A673 (cell line): ENCODE data around the gene MLPH. TPM values are rescaled to one million over a fixed set of nuclear protein-coding genes. Genes with fewer than 3 reads are reported as not detected.

ENCODE experiments used
- BruUV-seq: library from RNA; stranded (reverse); fragments of 400-500 nt; replicated peaks from 2 replicates; lab custom pipeline; 2021; lab: Mats Ljungman, UMichigan
- CTCF ChIA-PET: fragments of 300-600 bp; sonication (Branson Sonifier 250); formaldehyde crosslinking; loops from one replicate; lab custom pipeline; 2022; ENCODE audit warnings: antibody characterized with exemption; lab: Charles Lee
- POLR2A ChIA-PET: fragments of 300-600 bp; sonication (Branson Sonifier 250); formaldehyde crosslinking; loops from one replicate; lab custom pipeline; 2022; ENCODE audit warnings: antibody characterized with exemption; ENCODE audit not compliant: low non-redundant PET; lab: Charles Lee
- DNase-seq: peaks from one replicate; pipeline ENCODE4 v3.0.0-alpha.2; 2015; ENCODE audit warnings: low spot score
- H3K27ac ChIP-seq: fragments of 200-600 bp; sonication (generic); 2 replicates; pipeline ENCODE4 v1.5.1; 2016; ENCODE audit warnings: mixed run types, low read depth, mild to moderate bottlenecking, mixed read lengths, antibody characterized with exemption, low read length; ENCODE audit not compliant: poor library complexity, severe bottlenecking
- H3K27me3 ChIP-seq: fragments of 200-600 bp; sonication (generic); replicated peaks from 2 replicates; pipeline ENCODE4 v1.6.1; 2017; ENCODE audit warnings: mixed run types, low read depth, mild to moderate bottlenecking, mixed read lengths, antibody characterized with exemption, low read length; ENCODE audit not compliant: insufficient read depth, poor library complexity
- H3K36me3 ChIP-seq: fragments of 200-600 bp; sonication (generic); 2 replicates; pipeline ENCODE4 v1.6.1; 2016; ENCODE audit warnings: mixed run types, mild to moderate bottlenecking, mixed read lengths, antibody characterized with exemption, low read length; ENCODE audit not compliant: insufficient read depth, poor library complexity, severe bottlenecking
- H3K4me1 ChIP-seq: fragments of 200-600 bp; sonication (generic); 2 replicates; pipeline ENCODE4 v1.6.1; 2017; ENCODE audit warnings: mixed run types, mild to moderate bottlenecking, mixed read lengths, antibody characterized with exemption, low read length; ENCODE audit not compliant: insufficient read depth, poor library complexity, severe bottlenecking
- H3K4me3 ChIP-seq: fragments of 200-600 bp; sonication (generic); 2 replicates; pipeline ENCODE4 v1.5.1; 2016; ENCODE audit warnings: low read depth, mixed run types, mild to moderate bottlenecking, mixed read lengths, low read length; ENCODE audit not compliant: poor library complexity, severe bottlenecking
- H3K9me3 ChIP-seq: fragments of 200-600 bp; sonication (generic); 2 replicates; pipeline ENCODE4 v1.6.1; 2016; ENCODE audit warnings: mixed run types, low read depth, mild to moderate bottlenecking, mixed read lengths, antibody characterized with exemption, low read length; ENCODE audit not compliant: poor library complexity, severe bottlenecking
- CTCF ChIP-seq: fragments of 300-800, 200-600 bp; sonication (generic); conservative IDR thresholded peaks from 2 replicates; pipeline ENCODE4 v1.5.1; 2017; ENCODE audit warnings: low read depth, mild to moderate bottlenecking, antibody characterized with exemption, low read length, moderate library complexity, mixed read lengths
- EZH2 ChIP-seq: fragments of 200-600 bp; sonication (generic); IDR thresholded peaks from 2 replicates; pipeline ENCODE4 v1.6.1; 2017; ENCODE audit warnings: borderline replicate concordance, low read depth, mild to moderate bottlenecking, mixed read lengths, antibody characterized with exemption, low read length; ENCODE audit not compliant: poor library complexity, severe bottlenecking
- intact Hi-C: fragments of 100-400 bp; cut with micrococcal nuclease; formaldehyde crosslinking; loops from one replicate; pipeline ENCODE4 v1.10.0; 2022; ENCODE audit not compliant: unreplicated experiment
- total RNA-seq: library from RNA; stranded (reverse); gene quantifications from 2 replicates; pipeline ENCODE4 v1.2.3, GENCODE V29; 2021

MLPH gene
- total RNA-seq, 1 experiment from 2014 or later: not detected

- POLR2A ChIA-PET: no interaction called here
Observed at GRCh38 chr2:237459226-237459625, 27.8 kb upstream of the MLPH start.

GRCh38 chr2:237459741-237460174 is 27.3 kb upstream of the MLPH start:
- Histone ChIP-seq H3K4me1 (no peaks in the 10 kb centered on the region), H3K36me3 (no peaks in the 10 kb centered on the region), H3K27me3 (no peaks in the 10 kb centered on the region), H3K9me3 (no peaks in the 10 kb centered on the region), H3K27ac (no peak overlapping the region), H3K4me3 (no peak overlapping the region)
- intact Hi-C loops: no loop called here
- BruUV-seq: no TSS peak
- no peak for DNase-seq
- CTCF ChIA-PET: no interaction called here
- TF ChIP-seq CTCF (no peak), EZH2 (no peak)
- POLR2A ChIA-PET: no interaction called here

More at GRCh38 chr2:237459226-237459625, 27.8 kb upstream of the MLPH start:
- DNase-seq: no peak
- Histone ChIP-seq H3K4me1 (no peaks in the 10 kb centered on the region), H3K36me3 (no peaks in the 10 kb centered on the region), H3K9me3 (no peaks in the 10 kb centered on the region), H3K4me3 (no peak overlapping the region), H3K27me3 (no peaks in the 10 kb centered on the region), H3K27ac (no peak overlapping the region)
- BruUV-seq: no TSS peak
- no peak for TF ChIP-seq EZH2
- CTCF ChIA-PET: no interaction called here
- intact Hi-C loops: no loop called here

GRCh38 chr2:237464757-237465391 is 22.2 kb upstream of the MLPH start:
- Histone ChIP-seq H3K36me3 (no peaks in the 10 kb centered on the region), H3K9me3 (no peaks in the 10 kb centered on the region), H3K4me1 (no peaks in the 10 kb centered on the region), H3K4me3 (no peak overlapping the region), H3K27me3 (no peaks in the 10 kb centered on the region), H3K27ac (no peak overlapping the region)
- no peak for TF ChIP-seq EZH2
- TF ChIP-seq CTCF: no peak
- no peak for DNase-seq
- no TSS peak for BruUV-seq
- CTCF ChIA-PET: no interaction called here
- POLR2A ChIA-PET: no interaction called here
- intact Hi-C loops: no loop called here
